SK-N-SH treated with all-trans-retinoic acid at 6 μM for 48 hours (cell line): Measurements from ENCODE around the gene M1AP.

Experiments
- ATAC-seq: fragments of 200-7000 bp; cut with Tn5 transposase; 3 replicates; pipeline ENCODE4 v1.9.1; 2020; ENCODE audit warnings: mild to moderate bottlenecking, moderate library complexity
- ARNTL ChIP-seq: fragments of 450-650 bp; formaldehyde crosslinking; IDR thresholded peaks from 2 replicates; pipeline ENCODE4 v1.5.0; 2020; ENCODE audit warnings: low read depth, mild to moderate bottlenecking, moderate library complexity, borderline replicate concordance
- BACH2 ChIP-seq: fragments of 250-450 bp; sonication (Bioruptor Pico); IDR thresholded peaks from 2 replicates; pipeline ENCODE4 v1.9.0; 2021; ENCODE audit warnings: mild to moderate bottlenecking, borderline replicate concordance
- CSDC2 ChIP-seq: fragments of 250-450 bp; sonication (Bioruptor Pico); IDR thresholded peaks from 2 replicates; pipeline ENCODE4 v1.5.0; 2020; ENCODE audit warnings: mild to moderate bottlenecking, moderate library complexity
- ESRRG ChIP-seq: fragments of 250-450 bp; sonication (Bioruptor Pico); IDR thresholded peaks from 2 replicates; pipeline ENCODE4 v1.6.1; 2021; ENCODE audit warnings: mild to moderate bottlenecking
- GLIS3 ChIP-seq: fragments of 250-450 bp; sonication (Bioruptor Pico); IDR thresholded peaks from 2 replicates; pipeline ENCODE4 v1.5.0; 2020; ENCODE audit warnings: mild to moderate bottlenecking, moderate library complexity
- ISL1 ChIP-seq: fragments of 250-450 bp; sonication (Bioruptor Pico); IDR thresholded peaks from 2 replicates; pipeline ENCODE4 v2.1.2; 2022; ENCODE audit warnings: mild to moderate bottlenecking, moderate library complexity
- OSR1 ChIP-seq: fragments of 250-450 bp; sonication (Bioruptor Pico); IDR thresholded peaks from 2 replicates; pipeline ENCODE4 v1.8.0; 2022; ENCODE audit warnings: moderate library complexity, mild to moderate bottlenecking, inconsistent platforms
- PATZ1 ChIP-seq: fragments of 250-450 bp; sonication (Bioruptor Pico); IDR thresholded peaks from 2 replicates; pipeline ENCODE4 v1.8.0; 2020; ENCODE audit warnings: mild to moderate bottlenecking, moderate library complexity, borderline replicate concordance
- POU6F1 ChIP-seq: fragments of 250-450 bp; sonication (Bioruptor Pico); IDR thresholded peaks from 2 replicates; pipeline ENCODE4 v1.8.0; 2021; ENCODE audit warnings: low read depth, mild to moderate bottlenecking, moderate library complexity, borderline replicate concordance
- PPARA ChIP-seq: fragments of 250-450 bp; sonication (Bioruptor Pico); IDR thresholded peaks from 2 replicates; pipeline ENCODE4 v1.5.0; 2020; ENCODE audit warnings: mild to moderate bottlenecking, borderline replicate concordance
- RARB ChIP-seq: fragments of 250-450 bp; sonication (Bioruptor Pico); IDR thresholded peaks from 2 replicates; pipeline ENCODE4 v1.8.0; 2021; ENCODE audit warnings: mild to moderate bottlenecking, moderate library complexity
- SNAI2 ChIP-seq: fragments of 250-450 bp; sonication (Bioruptor Pico); IDR thresholded peaks from 2 replicates; pipeline ENCODE4 v1.5.0; 2020; ENCODE audit warnings: mild to moderate bottlenecking, moderate library complexity
- TCF4 ChIP-seq: fragments of 250-450 bp; sonication (Bioruptor Pico); IDR thresholded peaks from 2 replicates; pipeline ENCODE4 v1.8.0; 2021; ENCODE audit warnings: mild to moderate bottlenecking, moderate library complexity, borderline replicate concordance
- TOX ChIP-seq: fragments of 250-450 bp; sonication (Bioruptor Pico); IDR thresholded peaks from 2 replicates; pipeline ENCODE4 v1.8.0; 2021; ENCODE audit warnings: mild to moderate bottlenecking, moderate library complexity, borderline replicate concordance
- TSHZ2 ChIP-seq: fragments of 250-450 bp; sonication (Bioruptor Pico); IDR thresholded peaks from 2 replicates; pipeline ENCODE4 v1.5.0; 2020; ENCODE audit warnings: mild to moderate bottlenecking, moderate library complexity
- ZC3H10 ChIP-seq: fragments of 250-450 bp; sonication (Bioruptor Pico); IDR thresholded peaks from 2 replicates; pipeline ENCODE4 v1.5.1; 2021; ENCODE audit warnings: mild to moderate bottlenecking, moderate library complexity
- ZFP3 ChIP-seq: fragments of 250-450 bp; sonication (Bioruptor Pico); IDR thresholded peaks from 2 replicates; pipeline ENCODE4 v1.5.0; 2020; ENCODE audit warnings: mild to moderate bottlenecking, moderate library complexity
- ZNF565 ChIP-seq: fragments of 450-650 bp; formaldehyde crosslinking; conservative IDR thresholded peaks from 2 replicates; pipeline ENCODE4 v1.5.0; 2020; ENCODE audit warnings: low read depth, mild to moderate bottlenecking, moderate library complexity
- ZNF70 ChIP-seq: fragments of 450-650 bp; formaldehyde crosslinking; IDR thresholded peaks from 2 replicates; pipeline ENCODE4 v1.5.0; 2020; ENCODE audit warnings: mild to moderate bottlenecking, moderate library complexity
- ZNF8 ChIP-seq: fragments of 450-650 bp; formaldehyde crosslinking; IDR thresholded peaks from 2 replicates; pipeline ENCODE4 v1.5.0; 2020; ENCODE audit warnings: mild to moderate bottlenecking, moderate library complexity
- TF ChIP-seq, protein P1 (sequence below): fragments of 250-450 bp; sonication (Bioruptor Pico); IDR thresholded peaks from 2 replicates; pipeline ENCODE4 v1.5.1; 2021; ENCODE audit warnings: mild to moderate bottlenecking, moderate library complexity

The M1AP gene

GRCh38 chr2:74599676-74600075 is 48.5 kb downstream of the M1AP start:
- ATAC-seq = no peak

DNA sequence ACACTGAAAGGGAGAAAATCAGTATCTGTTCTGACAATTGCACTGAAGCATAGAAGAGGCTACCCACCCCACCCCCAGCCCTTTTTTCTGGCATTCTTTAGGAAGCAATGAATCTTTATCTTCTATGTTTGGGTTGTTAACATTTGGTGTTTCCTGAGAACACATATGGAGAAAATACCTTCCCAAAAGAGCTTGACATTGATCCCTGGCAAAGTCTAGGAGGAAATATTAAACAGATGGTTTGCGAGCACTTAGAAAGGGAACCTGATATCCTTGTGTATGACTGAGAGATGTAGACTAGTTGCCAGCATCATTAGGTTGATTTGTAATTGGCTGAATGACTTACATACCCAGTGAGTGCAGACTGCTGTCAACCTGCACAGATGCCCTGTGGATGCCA is 50.7 kb downstream of the M1AP start:
- peak; percentile 91 for ATAC-seq
- TF ChIP-seq OSR1 (CRISPR knock-in tag) (no peak), PATZ1 (CRISPR knock-in tag) (peak; percentile 35; the same call in 1 of the 2 replicates), CSDC2 (CRISPR knock-in tag) (no peak), TOX (CRISPR knock-in tag) (peak; percentile 89), ISL1 (peak; percentile 37; the same call in 1 of the 2 replicates), ESRRG (no peak), RARB (CRISPR knock-in tag) (0 out of 2 replicates have a peak, but pooled peaks have one; percentile 43), SNAI2 (CRISPR knock-in tag) (no peak), ZC3H10 (CRISPR knock-in tag) (peak; percentile 64; the same call in 1 of the 2 replicates)

More at GRCh38 chr2:74599676-74600075, 48.5 kb downstream of the M1AP start:
- no peak for TF ChIP-seq ESRRG
- TF ChIP-seq RARB (CRISPR knock-in tag) = no peak
- no peak for TF ChIP-seq ZNF565 (CRISPR knock-in tag)
- TF ChIP-seq ZNF8 (CRISPR knock-in tag) = no peak

DNA sequence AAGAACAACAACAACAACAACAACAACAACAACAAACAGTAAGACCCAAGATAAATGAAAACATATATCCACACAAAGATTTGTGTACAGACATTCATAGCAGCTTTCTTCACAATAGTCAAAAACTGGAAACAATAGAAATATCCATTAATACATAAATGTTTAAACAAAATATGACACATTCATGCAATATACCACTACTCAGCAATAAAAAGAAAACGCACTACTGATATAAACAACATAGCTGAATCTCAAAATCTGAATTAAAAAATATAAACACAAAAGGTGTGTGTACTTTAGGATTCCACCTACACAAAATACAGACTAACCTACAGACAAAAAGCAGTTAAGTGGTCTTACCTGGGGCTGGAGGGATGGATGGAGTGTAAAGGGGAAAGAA is 51.5 kb downstream of the M1AP start:
- ATAC-seq = no peak
- TF ChIP-seq CSDC2 (CRISPR knock-in tag) (no peak), TOX (CRISPR knock-in tag) (no peak), GLIS3 (CRISPR knock-in tag) (no peak), SNAI2 (CRISPR knock-in tag) (no peak), RARB (CRISPR knock-in tag) (no peak), ZC3H10 (CRISPR knock-in tag) (no peak), PATZ1 (CRISPR knock-in tag) (no peak), ZNF70 (CRISPR knock-in tag) (no peak), PPARA (CRISPR knock-in tag) (no peak), BACH2 (CRISPR knock-in tag) (no peak), ZFP3 (CRISPR knock-in tag) (no peak), TSHZ2 (no peak), TCF4 (no peak), ESRRG (no peak)
- TF ChIP-seq, all 23 proteins: peak for 0

DNA sequence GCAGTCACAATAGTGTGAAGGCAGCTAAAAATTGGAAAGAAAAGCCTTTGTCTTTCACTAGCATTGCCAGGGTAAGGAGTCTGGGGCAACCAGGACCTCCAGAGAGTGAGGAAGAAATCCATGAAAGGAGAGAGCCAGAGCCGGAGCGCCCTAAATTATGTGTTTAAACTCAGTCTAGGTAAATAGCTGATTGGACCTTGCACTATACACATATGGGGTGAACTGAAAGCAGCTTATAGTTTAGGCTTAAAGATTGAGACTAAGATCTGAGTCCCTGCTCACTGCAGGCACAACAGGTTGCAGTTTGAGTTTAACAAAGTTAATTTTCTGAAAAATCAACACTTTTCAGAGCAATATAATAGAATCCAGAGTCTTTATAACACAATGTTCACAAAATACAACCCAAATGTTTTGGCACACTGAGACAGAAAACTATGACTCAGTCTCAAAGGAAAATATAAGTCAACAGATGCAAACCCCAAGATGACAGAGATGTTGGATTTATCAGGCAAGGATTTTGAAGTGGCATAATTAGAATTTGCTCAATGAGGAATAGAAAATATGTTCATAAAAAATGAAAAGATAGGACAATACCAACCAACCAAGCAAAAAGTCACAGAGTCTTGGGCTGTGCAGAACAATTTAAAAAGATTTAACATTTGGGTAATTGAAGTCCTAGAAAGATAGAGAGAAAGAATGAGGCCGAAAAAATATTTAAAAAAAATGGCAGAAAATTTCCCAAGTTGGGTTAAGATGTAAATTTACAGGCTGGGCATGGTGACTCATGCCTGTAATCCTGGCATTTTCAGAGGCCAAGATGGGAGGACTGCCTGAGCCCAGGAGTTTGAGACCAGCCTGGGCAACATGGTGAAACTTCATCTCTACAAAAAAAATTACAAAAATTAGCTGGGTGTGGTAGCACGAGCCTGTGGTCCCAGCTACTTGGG is 54.0 kb downstream of the M1AP start:
- ATAC-seq = no peak; the same call in 2 of the 3 replicates
- TF ChIP-seq GLIS3 (CRISPR knock-in tag) (no peak), BACH2 (CRISPR knock-in tag) (no peak), POU6F1 (CRISPR knock-in tag) (no peak), CSDC2 (CRISPR knock-in tag) (no peak), ARNTL (no peak), TSHZ2 (no peak), SNAI2 (CRISPR knock-in tag) (no peak), TCF4 (no peak), ISL1 (no peak), TOX (CRISPR knock-in tag) (no peak)
- TF ChIP-seq, protein P1, sequence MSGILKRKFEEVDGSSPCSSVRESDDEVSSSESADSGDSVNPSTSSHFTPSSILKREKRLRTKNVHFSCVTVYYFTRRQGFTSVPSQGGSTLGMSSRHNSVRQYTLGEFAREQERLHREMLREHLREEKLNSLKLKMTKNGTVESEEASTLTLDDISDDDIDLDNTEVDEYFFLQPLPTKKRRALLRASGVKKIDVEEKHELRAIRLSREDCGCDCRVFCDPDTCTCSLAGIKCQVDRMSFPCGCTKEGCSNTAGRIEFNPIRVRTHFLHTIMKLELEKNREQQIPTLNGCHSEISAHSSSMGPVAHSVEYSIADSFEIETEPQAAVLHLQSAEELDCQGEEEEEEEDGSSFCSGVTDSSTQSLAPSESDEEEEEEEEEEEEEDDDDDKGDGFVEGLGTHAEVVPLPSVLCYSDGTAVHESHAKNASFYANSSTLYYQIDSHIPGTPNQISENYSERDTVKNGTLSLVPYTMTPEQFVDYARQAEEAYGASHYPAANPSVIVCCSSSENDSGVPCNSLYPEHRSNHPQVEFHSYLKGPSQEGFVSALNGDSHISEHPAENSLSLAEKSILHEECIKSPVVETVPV (CRISPR knock-in tag) = no peak
